ENCODE measurements around the gene B3GNT7. TPM values are rescaled to one million over a fixed set of nuclear protein-coding genes. Genes with fewer than 3 reads are reported as not detected.
A peak's percentile ranks its signal among the peaks of the same experiment; 100 is the strongest.

Gene B3GNT7
- total RNA-seq, 2 experiments from 2014 or later, result not detected

- intact Hi-C loops (cut with micrococcal nuclease), result loop anchor here (1.0 to 5.0 kb wide), 4 partner anchors 41 to 310 kb away; no protein-coding TSS in a partner anchor
- Mint-ChIP-seq H3K27me3 (peaks cover 36% of the 10 kb centered on the region), H3K36me3 (peaks cover 6% of the 10 kb centered on the region), H3K4me3 (peak overlapping the region; percentile 29), H3K9me3 (peaks cover 14% of the 10 kb centered on the region), H3K27ac (no peak overlapping the region), H3K4me1 (ENCODE audit: low read depth) (peaks cover 7% of the 10 kb centered on the region)
- DNase-seq, result peak; percentile 79
- CTCF ChIA-PET, result interaction anchor here (0.6 to 2.7 kb wide), 9 partner anchors 16 to 308 kb away, joined by 3 to 15 read pairs (median 3); partner anchors contain the start of gene B3GNT7
- POLR2A ChIA-PET, result interaction anchor here (0.5 kb wide), 1 partner anchor 135 kb away, joined by 5 read pairs; no protein-coding TSS in a partner anchor
These were observed 16.5 kb downstream of the B3GNT7 start for GRCh38 chr2:231411831-231412617.

DNA sequence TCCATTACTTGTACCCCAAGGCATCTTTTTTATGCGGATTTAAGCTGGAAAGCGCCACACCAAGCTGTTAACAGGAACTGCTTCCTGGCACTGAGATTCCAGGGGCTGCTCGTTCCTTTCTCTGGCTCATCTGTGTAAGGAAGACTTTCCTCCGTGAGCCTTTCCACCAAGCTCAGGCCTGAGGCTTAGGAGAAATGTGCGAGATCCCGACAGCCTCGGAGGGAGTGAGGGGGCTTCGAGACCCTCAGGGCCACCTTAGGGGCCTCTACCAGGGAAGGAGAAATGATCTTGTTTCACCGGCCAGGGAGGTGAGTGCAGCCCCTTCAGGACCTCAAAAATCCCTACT lies 17.1 kb downstream of the B3GNT7 start:
- Mint-ChIP-seq H3K36me3 (peaks cover 6% of the 10 kb centered on the region), H3K4me3 (no peak overlapping the region), H3K4me1 (ENCODE audit: low read depth) (peaks cover 7% of the 10 kb centered on the region), H3K27me3 (peaks cover 36% of the 10 kb centered on the region), H3K27ac (no peak overlapping the region), H3K9me3 (peaks cover 14% of the 10 kb centered on the region)
- intact Hi-C loops (cut with micrococcal nuclease), result loop anchor here (1.0 to 5.0 kb wide), 4 partner anchors 40 to 310 kb away; no protein-coding TSS in a partner anchor
- POLR2A ChIA-PET, result no interaction called here
- CTCF ChIA-PET, result interaction anchor here (0.6 to 2.7 kb wide), 8 partner anchors 17 to 588 kb away, joined by 3 to 15 read pairs (median 4); partner anchors contain the start of gene B3GNT7
- DNase-seq, result no peak

- H3K36me3 Mint-ChIP-seq, result peaks cover 6% of the 10 kb centered on the region
- H3K4me1 Mint-ChIP-seq (ENCODE audit: low read depth), result peaks cover 7% of the 10 kb centered on the region
- intact Hi-C loops (cut with micrococcal nuclease), result loop anchor here (2.0 to 5.0 kb wide), 3 partner anchors 39 to 311 kb away; no protein-coding TSS in a partner anchor
- DNase-seq, result no peak
- H3K9me3 Mint-ChIP-seq, result peaks cover 14% of the 10 kb centered on the region
- no peak overlapping the region for H3K4me3 Mint-ChIP-seq
- CTCF ChIA-PET, result interaction anchor here (0.9 to 1.7 kb wide), 2 partner anchors 38 to 589 kb away, joined by 5 to 7 read pairs; no protein-coding TSS in a partner anchor
- POLR2A ChIA-PET, result no interaction called here
- peaks cover 36% of the 10 kb centered on the region for H3K27me3 Mint-ChIP-seq
- H3K27ac Mint-ChIP-seq, result no peak overlapping the region
These were observed 17.9 kb downstream of the B3GNT7 start for GRCh38 chr2:231413456-231413855.

DNA sequence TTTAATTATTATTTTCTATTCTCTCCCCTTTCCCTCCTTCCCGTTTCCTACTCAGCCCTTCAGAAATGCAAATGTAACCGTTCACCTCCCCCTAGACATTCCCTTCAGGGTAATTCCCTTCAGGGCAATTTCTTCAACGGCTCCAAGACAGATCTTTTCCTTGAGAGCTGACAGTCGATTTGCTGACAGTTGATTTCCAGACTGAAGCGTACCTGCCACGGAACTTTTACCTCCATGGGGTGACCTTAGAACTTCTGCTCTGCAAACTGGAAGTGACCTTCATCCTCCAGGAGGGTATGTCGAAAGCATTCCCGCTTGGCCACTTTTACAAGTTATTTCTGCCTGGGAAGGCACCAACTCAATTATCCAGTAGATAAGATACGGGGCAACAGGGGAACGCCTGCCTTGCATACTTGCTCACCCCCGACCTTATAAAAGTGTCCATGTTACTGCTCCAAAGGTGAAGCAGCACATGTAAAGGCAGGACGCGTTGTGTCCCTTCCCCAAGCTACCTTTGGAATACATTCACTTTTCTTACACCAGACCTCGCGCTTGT lies 18.5 kb downstream of the B3GNT7 start:
- H3K4me1 Mint-ChIP-seq (ENCODE audit: low read depth), result peaks cover 7% of the 10 kb centered on the region
- peaks cover 14% of the 10 kb centered on the region for H3K9me3 Mint-ChIP-seq
- intact Hi-C loops (cut with micrococcal nuclease), result loop anchor here (2.0 to 5.0 kb wide), 3 partner anchors 39 to 312 kb away; no protein-coding TSS in a partner anchor

GRCh38 chr2:231415029-231415428 lies 19.5 kb downstream of the B3GNT7 start:
- H3K4me3 Mint-ChIP-seq, result no peak overlapping the region
- H3K27me3 Mint-ChIP-seq, result peaks cover 33% of the 10 kb centered on the region
- intact Hi-C loops (cut with micrococcal nuclease), result no loop called here
- ChIA-PET POLR2A (no interaction called here), CTCF (no interaction called here)
- peaks cover 14% of the 10 kb centered on the region for H3K9me3 Mint-ChIP-seq
- no peak overlapping the region for H3K27ac Mint-ChIP-seq
- peaks cover 6% of the 10 kb centered on the region for H3K36me3 Mint-ChIP-seq
- no peak for DNase-seq
- peaks cover 7% of the 10 kb centered on the region for H3K4me1 Mint-ChIP-seq (ENCODE audit: low read depth)

More for the DNA sequence above, 18.5 kb downstream of the B3GNT7 start:
- ChIA-PET CTCF (no interaction called here), POLR2A (no interaction called here)
- H3K27me3 Mint-ChIP-seq, result peaks cover 36% of the 10 kb centered on the region
- DNase-seq, result no peak
- H3K4me3 Mint-ChIP-seq, result no peak overlapping the region
- H3K36me3 Mint-ChIP-seq, result peaks cover 6% of the 10 kb centered on the region
- H3K27ac Mint-ChIP-seq, result no peak overlapping the region

DNA sequence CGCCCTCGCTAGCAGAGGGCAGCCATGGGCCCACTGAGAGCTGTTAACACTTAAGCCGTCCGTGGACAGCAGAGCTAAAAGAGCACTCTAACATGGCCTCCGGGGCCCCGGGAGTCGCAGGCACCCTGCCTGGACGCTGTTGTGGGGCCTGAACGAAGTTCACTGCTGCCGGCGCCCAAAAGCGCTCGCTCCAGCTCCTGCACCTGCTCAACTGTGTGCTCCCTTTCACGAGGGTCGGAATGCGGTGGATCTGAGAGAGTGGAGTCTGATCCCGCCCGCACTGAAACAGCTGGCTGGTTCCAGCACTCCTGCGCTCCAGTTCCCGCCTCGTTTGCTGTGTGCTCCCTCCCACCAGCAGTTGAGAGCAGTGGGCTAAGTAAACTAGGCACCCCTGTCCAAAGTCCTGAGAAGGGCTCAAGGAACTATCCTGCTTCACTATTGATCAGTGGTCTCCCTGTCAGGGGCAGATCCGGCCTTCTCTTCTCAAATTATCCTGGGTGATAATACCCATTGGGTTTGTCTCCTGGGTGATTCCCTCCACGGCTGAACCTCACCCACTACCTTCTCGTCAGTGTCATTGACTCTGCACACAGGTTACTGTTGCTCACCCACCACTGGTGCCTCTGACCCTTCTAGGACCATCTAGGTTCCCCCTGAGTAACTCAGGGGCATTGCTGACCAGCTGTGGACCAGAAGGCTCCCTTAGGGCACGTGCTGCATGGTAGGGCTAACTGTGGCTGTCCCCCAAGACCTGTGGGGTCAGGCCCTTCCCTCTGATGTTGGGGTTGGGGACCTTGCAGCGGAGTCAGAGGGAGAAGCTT lies 23.5 kb downstream of the B3GNT7 start:
- H3K27me3 Mint-ChIP-seq, result peaks cover 12% of the 10 kb centered on the region
- intact Hi-C loops (cut with micrococcal nuclease), result no loop called here
- POLR2A ChIA-PET, result no interaction called here
- no peak overlapping the region for H3K4me3 Mint-ChIP-seq
- no peaks in the 10 kb centered on the region for H3K4me1 Mint-ChIP-seq (ENCODE audit: low read depth)
- H3K9me3 Mint-ChIP-seq, result no peaks in the 10 kb centered on the region
- H3K36me3 Mint-ChIP-seq, result no peaks in the 10 kb centered on the region
- no peak overlapping the region for H3K27ac Mint-ChIP-seq
- no peak for DNase-seq
- CTCF ChIA-PET, result no interaction called here

- ChIA-PET CTCF (no interaction called here), POLR2A (no interaction called here)
- DNase-seq, result no peak
These were observed 25.6 kb downstream of the B3GNT7 start for GRCh38 chr2:231421051-231421580.

DNA sequence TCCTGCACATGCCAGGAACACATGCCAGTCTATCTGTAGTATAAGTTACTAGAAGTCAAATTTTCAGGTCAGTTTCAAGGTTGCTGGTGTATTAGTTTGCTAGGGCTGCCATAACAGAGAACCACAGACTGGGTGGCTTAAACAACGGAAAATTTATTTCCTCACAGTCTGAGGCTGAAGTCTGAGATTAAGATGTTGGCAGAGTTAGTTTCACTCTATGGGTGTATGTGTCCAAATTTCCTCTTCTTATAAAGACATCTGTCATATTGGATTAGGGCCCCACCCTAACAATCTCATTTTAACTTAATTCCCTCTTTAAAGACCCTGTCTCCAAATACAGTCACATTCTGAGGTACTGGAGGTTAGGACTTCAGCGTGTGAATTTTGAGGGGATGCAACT lies 26.5 kb downstream of the B3GNT7 start:
- no peaks in the 10 kb centered on the region for H3K27me3 Mint-ChIP-seq
- H3K4me3 Mint-ChIP-seq, result no peak overlapping the region
- no peak overlapping the region for H3K27ac Mint-ChIP-seq
- intact Hi-C loops (cut with micrococcal nuclease), result no loop called here
- peaks cover 16% of the 10 kb centered on the region for H3K4me1 Mint-ChIP-seq (ENCODE audit: low read depth)
- H3K9me3 Mint-ChIP-seq, result no peaks in the 10 kb centered on the region
- ChIA-PET POLR2A (no interaction called here), CTCF (no interaction called here)
- DNase-seq, result no peak
- H3K36me3 Mint-ChIP-seq, result no peaks in the 10 kb centered on the region

More at GRCh38 chr2:231421051-231421580, 25.6 kb downstream of the B3GNT7 start:
- Mint-ChIP-seq H3K27me3 (peaks cover 1% of the 10 kb centered on the region), H3K4me1 (ENCODE audit: low read depth) (peaks cover 7% of the 10 kb centered on the region), H3K4me3 (no peak overlapping the region), H3K36me3 (no peaks in the 10 kb centered on the region), H3K9me3 (no peaks in the 10 kb centered on the region), H3K27ac (no peak overlapping the region)
- intact Hi-C loops (cut with micrococcal nuclease), result no loop called here

GRCh38 chr2:231423176-231423575 lies 27.7 kb downstream of the B3GNT7 start:
- no peak for DNase-seq
- Mint-ChIP-seq H3K27ac (no peak overlapping the region), H3K27me3 (no peaks in the 10 kb centered on the region), H3K9me3 (no peaks in the 10 kb centered on the region), H3K36me3 (no peaks in the 10 kb centered on the region), H3K4me3 (no peak overlapping the region), H3K4me1 (ENCODE audit: low read depth) (peaks cover 17% of the 10 kb centered on the region)
- intact Hi-C loops (cut with micrococcal nuclease), result no loop called here
- CTCF ChIA-PET, result no interaction called here
- POLR2A ChIA-PET, result no interaction called here

- no peak for DNase-seq
- ChIA-PET POLR2A (interaction anchor here (0.9 kb wide), 2 partner anchors 17 to 39 kb away, joined by 3 to 6 read pairs; partner anchors contain the start of gene NCL), CTCF (no interaction called here)
- Mint-ChIP-seq H3K36me3 (no peaks in the 10 kb centered on the region), H3K9me3 (peaks cover 5% of the 10 kb centered on the region), H3K27me3 (no peaks in the 10 kb centered on the region), H3K27ac (no peak overlapping the region), H3K4me3 (no peak overlapping the region), H3K4me1 (ENCODE audit: low read depth) (peaks cover 17% of the 10 kb centered on the region)
- intact Hi-C loops (cut with micrococcal nuclease), result no loop called here
These were observed 29.8 kb downstream of the B3GNT7 start for GRCh38 chr2:231425291-231425810.

- peaks cover 17% of the 10 kb centered on the region for H3K4me1 Mint-ChIP-seq (ENCODE audit: low read depth)
- peaks cover 2% of the 10 kb centered on the region for H3K36me3 Mint-ChIP-seq
- H3K27me3 Mint-ChIP-seq, result no peaks in the 10 kb centered on the region
- CTCF ChIA-PET, result interaction anchor here (1.1 kb wide), 1 partner anchor 91 kb away, joined by 3 read pairs; no protein-coding TSS in a partner anchor
- DNase-seq, result peak; percentile 77
- POLR2A ChIA-PET, result interaction anchor here (0.9 kb wide), 2 partner anchors 18 to 38 kb away, joined by 3 to 6 read pairs; partner anchors contain the start of gene NCL
- intact Hi-C loops (cut with micrococcal nuclease), result no loop called here
- H3K27ac Mint-ChIP-seq, result peak overlapping the region; percentile 40
- H3K9me3 Mint-ChIP-seq, result peaks cover 11% of the 10 kb centered on the region
- H3K4me3 Mint-ChIP-seq, result peak overlapping the region; percentile 14
These were observed 30.5 kb downstream of the B3GNT7 start for GRCh38 chr2:231425811-231426703.

Measured in activated CD4-positive, alpha-beta memory T cell treated with anti-CD3 and anti-CD28 coated beads for 36 hours (primary cell).